Parathyroid adenoma (tissue), 2 donors: ENCODE data around the gene SF3B1.
"Not testable (repeated sequence)": the region's sequence is repeated elsewhere in the genome, so short reads cannot be mapped to it uniquely, and the experiment has no call there.

ENCODE experiments used
- H2AFZ ChIP-seq: fragments of 300-600 bp; sonication (generic); one replicate; pipeline ENCODE4 v1.7.0; 2017; ENCODE audit warnings: antibody characterized with exemption, mild to moderate bottlenecking
- H3K27ac ChIP-seq: fragments of 300-600 bp; sonication (generic); one replicate; pipeline ENCODE4 v1.7.0; 2017
- H3K27me3 ChIP-seq: fragments of 300-600 bp; sonication (generic); one replicate; pipeline ENCODE4 v1.7.0; 2017; ENCODE audit warnings: low read length; ENCODE audit not compliant: control insufficient read depth, insufficient read depth
- H3K36me3 ChIP-seq: fragments of 300-600 bp; sonication (generic); one replicate; pipeline ENCODE4 v1.7.0; 2017; ENCODE audit warnings: low read length; ENCODE audit not compliant: control insufficient read depth, insufficient read depth
- H3K4me1 ChIP-seq: fragments of 300-600 bp; sonication (generic); one replicate; pipeline ENCODE4 v1.7.0; 2017; ENCODE audit warnings: control low read depth
- H3K4me2 ChIP-seq: fragments of 300-600 bp; sonication (generic); one replicate; pipeline ENCODE4 v1.7.0; 2017; ENCODE audit warnings: low read length
- H3K4me3 ChIP-seq: fragments of 300-600 bp; sonication (generic); one replicate; pipeline ENCODE4 v1.7.0; 2017; ENCODE audit warnings: low read depth, low read length
- H3K79me2 ChIP-seq: fragments of 300-600 bp; sonication (generic); one replicate; pipeline ENCODE4 v1.7.0; 2017; ENCODE audit warnings: control low read depth
- H3K9ac ChIP-seq: fragments of 300-600 bp; sonication (generic); one replicate; pipeline ENCODE4 v1.7.0; 2017; ENCODE audit warnings: mild to moderate bottlenecking
- H3K9me3 ChIP-seq: fragments of 300-600 bp; sonication (generic); one replicate; pipeline ENCODE4 v1.7.0; 2017; ENCODE audit warnings: low read length; ENCODE audit not compliant: control insufficient read depth
- CTCF ChIP-seq: fragments of 300-600 bp; sonication (generic); IDR thresholded peaks from one replicate; pipeline ENCODE4 v1.7.0; 2017; ENCODE audit warnings: antibody characterized with exemption, mild to moderate bottlenecking
- donor health status: primary hyperparathyroidism.

The SF3B1 gene

GRCh38 chr2:197434541-197435513 lies at the start of gene SF3B1:
Gene SF3B1 (minus strand): TSS chr2:197435028. CDS start chr2:197434999, 29 bp downstream.
- peak within 1 kb of the TSS; percentile 89 for H3K4me2 ChIP-seq
- H3K9ac ChIP-seq = peak within 1 kb of the TSS; percentile 91
- peak within 1 kb of the TSS; percentile 98 for H3K4me3 ChIP-seq
- peak within 1 kb of the TSS; percentile 93 for H3K27ac ChIP-seq
- no peaks in the 10 kb centered on the region for H3K27me3 ChIP-seq
- H3K36me3 ChIP-seq = no peaks in the 10 kb centered on the region
- no peaks in the 10 kb centered on the region for H3K9me3 ChIP-seq
- TF ChIP-seq CTCF = peak; percentile 7
- peak within 1 kb of the TSS; percentile 95 for H2AFZ ChIP-seq
- peaks cover 14% of the 10 kb centered on the region for H3K4me1 ChIP-seq
- peaks cover 49% of the 10 kb centered on the region for H3K79me2 ChIP-seq

GRCh38 chr2:197484248-197484647 lies 49.4 kb upstream of the SF3B1 start:
- H3K4me1 ChIP-seq, H3K9ac ChIP-seq, H3K4me3 ChIP-seq, H2AFZ ChIP-seq, H3K9me3 ChIP-seq, H3K79me2 ChIP-seq, H3K27me3 ChIP-seq, H3K27ac ChIP-seq, H3K36me3 ChIP-seq, H3K4me2 ChIP-seq: not testable (repeated sequence)

GRCh38 chr2:197480165-197481036 lies 45.6 kb upstream of the SF3B1 start:
- Histone ChIP-seq H3K36me3 (no peaks in the 10 kb centered on the region), H3K9ac (no peak overlapping the region), H3K27me3 (no peaks in the 10 kb centered on the region), H3K27ac (no peak overlapping the region), H2AFZ (no peak overlapping the region), H3K4me3 (no peak overlapping the region), H3K4me2 (no peak overlapping the region), H3K9me3 (no peaks in the 10 kb centered on the region), H3K4me1 (no peaks in the 10 kb centered on the region), H3K79me2 (peaks cover 3% of the 10 kb centered on the region)
- TF ChIP-seq CTCF = no peak

- peaks cover 3% of the 10 kb centered on the region for H3K79me2 ChIP-seq
- H3K27me3 ChIP-seq = no peaks in the 10 kb centered on the region
- H3K36me3 ChIP-seq = no peaks in the 10 kb centered on the region
- H3K4me2 ChIP-seq = no peak overlapping the region
- H3K9me3 ChIP-seq = no peaks in the 10 kb centered on the region
- no peak overlapping the region for H3K4me3 ChIP-seq
- H3K27ac ChIP-seq = no peak overlapping the region
- TF ChIP-seq CTCF = no peak
- no peak overlapping the region for H3K9ac ChIP-seq
- H3K4me1 ChIP-seq = no peaks in the 10 kb centered on the region
- H2AFZ ChIP-seq = no peak overlapping the region
Observed at GRCh38 chr2:197477797-197478196, 43.0 kb upstream of the SF3B1 start.

- H3K36me3 ChIP-seq = no peaks in the 10 kb centered on the region
- TF ChIP-seq CTCF = no peak
- H3K27me3 ChIP-seq = no peaks in the 10 kb centered on the region
- H2AFZ ChIP-seq = no peak overlapping the region
- H3K9ac ChIP-seq = no peak overlapping the region
- no peak overlapping the region for H3K4me2 ChIP-seq
- H3K9me3 ChIP-seq = no peaks in the 10 kb centered on the region
- no peak overlapping the region for H3K4me3 ChIP-seq
- H3K4me1 ChIP-seq = no peaks in the 10 kb centered on the region
- H3K79me2 ChIP-seq = no peaks in the 10 kb centered on the region
- no peak overlapping the region for H3K27ac ChIP-seq
Observed at GRCh38 chr2:197472166-197472565, 37.3 kb upstream of the SF3B1 start.
